PC-3 (cell line): ENCODE measurements around the gene CGA. TPM values are rescaled to one million over a fixed set of nuclear protein-coding genes. Genes with fewer than 3 reads are reported as not detected.

Source experiments
- ATAC-seq: fragments of 200-7000 bp; cut with Tn5 transposase; 2 replicates; pipeline ENCODE4 v1.9.1; 2020; ENCODE audit warnings: mild to moderate bottlenecking, moderate library complexity
- BruUV-seq: library from RNA; stranded (reverse); fragments of 400-500 nt; replicated peaks from 2 replicates; lab custom pipeline; 2021; lab: Mats Ljungman, UMichigan
- CTCF ChIA-PET: fragments of 300-600 bp; sonication (Branson Sonifier 250); formaldehyde crosslinking; loops from one replicate; lab custom pipeline; 2022; ENCODE audit warnings: antibody characterized with exemption; lab: Charles Lee
- POLR2A ChIA-PET: fragments of 300-600 bp; sonication (Branson Sonifier 250); formaldehyde crosslinking; loops from one replicate; lab custom pipeline; 2022; ENCODE audit warnings: antibody characterized with exemption; ENCODE audit not compliant: unreplicated experiment; lab: Charles Lee
- DNase-seq: peaks from one replicate; pipeline ENCODE4 v3.0.0-alpha.2; 2015
- H2AFZ ChIP-seq: fragments of 300-600 bp; sonication (generic); 2 replicates; pipeline ENCODE4 v1.6.0; 2016; ENCODE audit warnings: antibody characterized with exemption, low read length
- H3F3A ChIP-seq: fragments of 300-600 bp; sonication (generic); one replicate; pipeline ENCODE4 v1.6.0; 2017; ENCODE audit warnings: antibody characterized with exemption, low read length, control low read depth, mild to moderate bottlenecking; ENCODE audit not compliant: unreplicated experiment
- H3K27ac ChIP-seq: fragments of 300-600 bp; sonication (generic); 2 replicates; pipeline ENCODE4 v1.5.1; 2016; ENCODE audit warnings: mild to moderate bottlenecking, low read length
- H3K27me3 ChIP-seq: fragments of 300-600 bp; sonication (generic); 2 replicates; pipeline ENCODE4 v1.6.1; 2016; ENCODE audit warnings: low read length, mixed read lengths
- H3K36me3 ChIP-seq: fragments of 300-600 bp; sonication (generic); 2 replicates; pipeline ENCODE4 v1.6.1; 2016; ENCODE audit warnings: low read depth, mixed run types, low read length, mixed read lengths
- H3K4me1 ChIP-seq: fragments of 300-600 bp; sonication (generic); 2 replicates; pipeline ENCODE4 v1.5.1; 2016; ENCODE audit warnings: low read length; ENCODE audit not compliant: insufficient read depth
- H3K4me2 ChIP-seq: fragments of 300-600 bp; sonication (generic); 2 replicates; pipeline ENCODE4 v1.6.0; 2016; ENCODE audit warnings: low read length
- H3K4me3 ChIP-seq: fragments of 300-600 bp; sonication (generic); 2 replicates; pipeline ENCODE4 v1.5.1; 2016; ENCODE audit warnings: mild to moderate bottlenecking, low read length, mixed read lengths
- H3K79me2 ChIP-seq: fragments of 300-600 bp; sonication (generic); 2 replicates; pipeline ENCODE4 v1.6.1; 2017; ENCODE audit warnings: low read length, mixed read lengths
- H3K9ac ChIP-seq: fragments of 300-600 bp; sonication (generic); 2 replicates; pipeline ENCODE4 v1.6.0; 2016; ENCODE audit warnings: mild to moderate bottlenecking, low read length
- H3K9me2 ChIP-seq: fragments of 300-600 bp; sonication (generic); replicated peaks from 2 replicates; pipeline ENCODE4 v1.6.1; 2016; ENCODE audit warnings: mixed run types, low read length, mixed read lengths
- H3K9me3 ChIP-seq: fragments of 300-600 bp; sonication (generic); 2 replicates; pipeline ENCODE4 v1.6.1; 2016; ENCODE audit warnings: low read length, mixed read lengths
- H4K20me1 ChIP-seq: fragments of 300-600 bp; sonication (generic); 2 replicates; pipeline ENCODE4 v1.6.1; 2016; ENCODE audit warnings: low read length, mixed read lengths
- CTCF ChIP-seq: fragments of 300-600 bp; sonication (generic); conservative IDR thresholded peaks from 2 replicates; pipeline ENCODE4 v1.5.1; 2017; ENCODE audit warnings: antibody characterized with exemption, low read depth, mild to moderate bottlenecking, low read length
- EZH2 ChIP-seq: fragments of 300-600 bp; sonication (generic); IDR thresholded peaks from one replicate; pipeline ENCODE4 v1.6.1; 2017; ENCODE audit warnings: antibody characterized with exemption, mild to moderate bottlenecking, low read length; ENCODE audit not compliant: unreplicated experiment
- EZH2phosphoT487 ChIP-seq: fragments of 300-600 bp; sonication (generic); IDR thresholded peaks from 2 replicates; pipeline ENCODE4 v1.6.1; 2018; ENCODE audit warnings: mild to moderate bottlenecking, antibody characterized with exemption, low read length, borderline replicate concordance
- intact Hi-C: fragments of 100-400 bp; cut with micrococcal nuclease; formaldehyde crosslinking; loops from 2 replicates; pipeline ENCODE4 v1.9.0; 2023
- total RNA-seq: library from RNA; depleted of rRNA; stranded (reverse); fragments of >200 nt; gene quantifications from 2 replicates; pipeline ENCODE4 v1.2.3, GENCODE V29; 2014

Gene CGA
- total RNA-seq, 1 experiment from 2014 or later: not detected

DNA sequence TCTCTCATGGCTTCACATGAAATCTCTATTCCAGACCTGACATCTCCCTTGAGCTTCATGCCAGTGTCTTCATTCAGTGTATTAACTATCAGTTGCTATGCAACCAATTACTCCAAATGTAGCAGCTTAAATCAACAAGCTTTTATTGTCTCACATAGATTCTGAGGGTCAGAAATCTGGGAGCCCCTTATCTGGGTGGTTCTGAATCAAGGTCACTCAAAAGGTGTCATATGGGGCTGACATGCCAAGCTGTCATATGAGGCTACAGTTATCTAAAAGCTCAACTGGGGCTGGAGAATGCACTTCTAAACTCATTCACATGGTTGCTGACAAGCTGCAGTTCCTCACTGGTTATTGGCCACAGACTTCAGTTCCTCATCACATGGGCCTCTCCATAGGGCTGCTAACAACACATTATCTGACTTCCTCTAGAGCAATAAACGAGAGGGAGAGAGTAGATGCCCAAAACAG, 7.3 kb upstream of the CGA start:
- no peak for ATAC-seq
- no peak overlapping the region for H3K9ac ChIP-seq
- no peak for DNase-seq
- no peaks in the 10 kb centered on the region for H3K9me2 ChIP-seq
- no peak overlapping the region for H3K4me3 ChIP-seq
- no peaks in the 10 kb centered on the region for H4K20me1 ChIP-seq
- no TSS peak for BruUV-seq
- H3K4me2 ChIP-seq: no peak overlapping the region
- H3K79me2 ChIP-seq: no peaks in the 10 kb centered on the region
- TF ChIP-seq CTCF (no peak), EZH2 (no peak), EZH2phosphoT487 (no peak)
- H3K27me3 ChIP-seq: peaks cover 28% of the 10 kb centered on the region
- H3K36me3 ChIP-seq: no peaks in the 10 kb centered on the region
- POLR2A ChIA-PET: no interaction called here
- CTCF ChIA-PET: no interaction called here
- H3K4me1 ChIP-seq: no peaks in the 10 kb centered on the region
- H2AFZ ChIP-seq: no peak overlapping the region
- H3F3A ChIP-seq: no peaks in the 10 kb centered on the region
- H3K9me3 ChIP-seq: no peaks in the 10 kb centered on the region
- H3K27ac ChIP-seq: no peak overlapping the region
- intact Hi-C loops: no loop called here

- no peak overlapping the region for H2AFZ ChIP-seq
- CTCF ChIA-PET: no interaction called here
- H3K9me3 ChIP-seq: no peaks in the 10 kb centered on the region
- intact Hi-C loops: no loop called here
- POLR2A ChIA-PET: no interaction called here
- no peaks in the 10 kb centered on the region for H3K79me2 ChIP-seq
- H3F3A ChIP-seq: no peaks in the 10 kb centered on the region
- H3K36me3 ChIP-seq: no peaks in the 10 kb centered on the region
- H3K4me1 ChIP-seq: no peaks in the 10 kb centered on the region
- ATAC-seq (no peak), DNase-seq (no peak)
- no peaks in the 10 kb centered on the region for H4K20me1 ChIP-seq
- H3K4me2 ChIP-seq: no peak overlapping the region
- H3K9me2 ChIP-seq: no peaks in the 10 kb centered on the region
- TF ChIP-seq EZH2phosphoT487 (no peak), CTCF (no peak)
- peaks cover 31% of the 10 kb centered on the region for H3K27me3 ChIP-seq
- BruUV-seq: no TSS peak
- no peak overlapping the region for H3K9ac ChIP-seq
- no peak overlapping the region for H3K4me3 ChIP-seq
- no peak overlapping the region for H3K27ac ChIP-seq
Observed at GRCh38 chr6:87101067-87101466, 6.2 kb upstream of the CGA start.

- ChIA-PET CTCF (no interaction called here), POLR2A (no interaction called here)
- no TSS peak for BruUV-seq
- no peaks in the 10 kb centered on the region for H4K20me1 ChIP-seq
- H3K9ac ChIP-seq: no peak overlapping the region
- H2AFZ ChIP-seq: no peak overlapping the region
- H3K4me2 ChIP-seq: no peak overlapping the region
- H3K27me3 ChIP-seq: peaks cover 40% of the 10 kb centered on the region
- no peak for TF ChIP-seq CTCF
- no peak for TF ChIP-seq EZH2
- TF ChIP-seq EZH2phosphoT487: no peak
- no peaks in the 10 kb centered on the region for H3K79me2 ChIP-seq
- no peaks in the 10 kb centered on the region for H3K4me1 ChIP-seq
- no peak overlapping the region for H3K27ac ChIP-seq
- no peak overlapping the region for H3K4me3 ChIP-seq
- ATAC-seq (no peak), DNase-seq (no peak)
- H3K9me3 ChIP-seq: no peaks in the 10 kb centered on the region
- intact Hi-C loops: no loop called here
- H3K36me3 ChIP-seq: no peaks in the 10 kb centered on the region
- no peaks in the 10 kb centered on the region for H3K9me2 ChIP-seq
- H3F3A ChIP-seq: no peaks in the 10 kb centered on the region
Observed at GRCh38 chr6:87100216-87100615, 5.3 kb upstream of the CGA start.
